Smooth muscle cell (in vitro differentiated cells): ENCODE measurements around the gene TDRD3. TPM values are rescaled to one million over a fixed set of nuclear protein-coding genes. Genes with fewer than 3 reads are reported as not detected.

Experiments used
- DNase-seq: peaks from one replicate; lab custom pipeline; 2025; ENCODE audit not compliant: unreplicated experiment; lab: John Stamatoyannopoulos, UW
- H2AFZ ChIP-seq: fragments of 200-600 bp; sonication (generic); 2 replicates; pipeline ENCODE4 v1.6.0; 2016; ENCODE audit warnings: antibody characterized with exemption, low read depth, mild to moderate bottlenecking
- H3F3A ChIP-seq: fragments of 200-600 bp; sonication (generic); 2 replicates; pipeline ENCODE4 v1.6.0; 2017; ENCODE audit warnings: antibody characterized with exemption, low read depth
- H3K27ac ChIP-seq: fragments of 200-600 bp; sonication (generic); 2 replicates; pipeline ENCODE4 v1.5.1; 2016; ENCODE audit warnings: low read depth, mild to moderate bottlenecking
- H3K27me3 ChIP-seq: fragments of 200-600 bp; sonication (generic); 2 replicates; pipeline ENCODE4 v1.6.1; 2016; ENCODE audit warnings: low read depth, mild to moderate bottlenecking
- H3K36me3 ChIP-seq: fragments of 200-600 bp; sonication (generic); 2 replicates; pipeline ENCODE4 v1.5.1; 2016; ENCODE audit warnings: low read depth
- H3K4me1 ChIP-seq: fragments of 200-600 bp; sonication (generic); 2 replicates; pipeline ENCODE4 v1.5.1; 2016; ENCODE audit warnings: low read depth
- H3K4me2 ChIP-seq: fragments of 200-600 bp; sonication (generic); 2 replicates; pipeline ENCODE4 v1.6.0; 2016; ENCODE audit warnings: mild to moderate bottlenecking
- H3K4me3 ChIP-seq: fragments of 200-600 bp; sonication (generic); 2 replicates; pipeline ENCODE4 v1.5.1; 2016; ENCODE audit warnings: mild to moderate bottlenecking
- H3K79me2 ChIP-seq: fragments of 200-600 bp; sonication (generic); 2 replicates; pipeline ENCODE4 v1.6.0; 2016; ENCODE audit warnings: low read depth, mild to moderate bottlenecking
- H3K9ac ChIP-seq: fragments of 200-600 bp; sonication (generic); 2 replicates; pipeline ENCODE4 v1.6.0; 2016; ENCODE audit warnings: low read depth
- H3K9me3 ChIP-seq: fragments of 200-600 bp; sonication (generic); replicated peaks from 2 replicates; pipeline ENCODE4 v1.5.1; 2016; ENCODE audit warnings: low read depth
- H4K20me1 ChIP-seq: fragments of 200-600 bp; sonication (generic); 2 replicates; pipeline ENCODE4 v1.6.0; 2016; ENCODE audit warnings: low read depth
- WGBS: methylation state at CpG from one replicate; pipeline ENCODE4 v1.1.7; 2016; ENCODE audit warnings: low lambda C conversion rate; 5-methylcytosine and 5-hydroxymethylcytosine counted together
- polyA plus RNA-seq: library from polyadenylated mRNA; unstranded; fragments of >200 nt; fragmentation: Nextera tagmentation; extraction: Ambion mirVana; gene quantifications from 2 replicates; pipeline ENCODE4 v1.2.1, GENCODE V29; 2016
- total RNA-seq: library from RNA; depleted of rRNA; stranded (reverse); fragments of >200 nt; gene quantifications from 2 replicates; pipeline ENCODE4 v1.2.3, GENCODE V29; 2014
- TF ChIP-seq, protein P1 (sequence below): fragments of 200-600 bp; sonication (generic); IDR thresholded peaks from 2 replicates; pipeline ENCODE4 v1.5.1; 2017; ENCODE audit warnings: borderline replicate concordance, mild to moderate bottlenecking, antibody characterized with exemption; ENCODE audit not compliant: insufficient read depth, poor library complexity, severe bottlenecking

The TDRD3 gene
- total and polyA plus RNA-seq, 2 experiments from 2014 or later, result 7.3 to 20.4 TPM

DNA sequence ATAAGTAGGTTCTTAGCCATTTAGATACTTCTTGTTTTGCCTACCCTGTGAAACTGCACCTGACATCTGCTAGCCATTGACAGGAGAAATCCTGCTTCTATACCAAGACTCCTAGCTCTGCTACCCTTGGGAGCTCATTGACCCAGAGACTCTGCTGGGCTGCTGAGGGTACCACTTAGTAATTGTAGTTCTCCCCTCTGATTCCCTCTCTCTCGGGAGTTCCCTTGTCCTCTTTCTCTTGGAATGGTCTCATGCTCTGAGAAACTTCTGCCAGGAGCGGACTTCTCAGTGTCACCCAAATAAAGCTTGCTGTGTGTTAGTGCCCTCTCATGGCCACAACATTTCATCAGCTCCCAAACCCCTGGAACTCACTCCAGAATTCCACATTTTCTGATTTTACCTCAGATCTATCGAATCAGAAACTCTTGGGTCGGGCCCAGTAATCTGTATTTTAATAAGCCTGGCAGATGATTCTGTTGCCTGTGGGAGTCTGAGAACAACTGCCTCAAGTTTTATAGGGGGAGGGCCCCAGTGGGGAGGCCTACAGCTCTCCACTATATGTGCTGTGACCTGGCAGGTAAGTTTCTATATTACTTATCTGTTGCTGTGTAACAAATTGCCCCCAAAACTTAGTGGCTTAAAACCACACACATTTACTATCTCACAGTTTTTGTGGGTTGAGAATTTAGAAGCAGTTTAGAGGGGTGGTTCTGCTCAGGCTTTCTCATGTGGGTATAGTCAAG, 221.1 kb downstream of the TDRD3 start:
- DNase-seq, result no peak
- no peak overlapping the region for H3K4me3 ChIP-seq
- H3K9ac ChIP-seq, result no peak overlapping the region
- TF ChIP-seq, protein P1, sequence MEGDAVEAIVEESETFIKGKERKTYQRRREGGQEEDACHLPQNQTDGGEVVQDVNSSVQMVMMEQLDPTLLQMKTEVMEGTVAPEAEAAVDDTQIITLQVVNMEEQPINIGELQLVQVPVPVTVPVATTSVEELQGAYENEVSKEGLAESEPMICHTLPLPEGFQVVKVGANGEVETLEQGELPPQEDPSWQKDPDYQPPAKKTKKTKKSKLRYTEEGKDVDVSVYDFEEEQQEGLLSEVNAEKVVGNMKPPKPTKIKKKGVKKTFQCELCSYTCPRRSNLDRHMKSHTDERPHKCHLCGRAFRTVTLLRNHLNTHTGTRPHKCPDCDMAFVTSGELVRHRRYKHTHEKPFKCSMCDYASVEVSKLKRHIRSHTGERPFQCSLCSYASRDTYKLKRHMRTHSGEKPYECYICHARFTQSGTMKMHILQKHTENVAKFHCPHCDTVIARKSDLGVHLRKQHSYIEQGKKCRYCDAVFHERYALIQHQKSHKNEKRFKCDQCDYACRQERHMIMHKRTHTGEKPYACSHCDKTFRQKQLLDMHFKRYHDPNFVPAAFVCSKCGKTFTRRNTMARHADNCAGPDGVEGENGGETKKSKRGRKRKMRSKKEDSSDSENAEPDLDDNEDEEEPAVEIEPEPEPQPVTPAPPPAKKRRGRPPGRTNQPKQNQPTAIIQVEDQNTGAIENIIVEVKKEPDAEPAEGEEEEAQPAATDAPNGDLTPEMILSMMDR, result peak; percentile 30
- WGBS, result 70% methylated on average over 4 of the region's 4 CpGs
- no peaks in the 10 kb centered on the region for H3K79me2 ChIP-seq
- peaks cover 17% of the 10 kb centered on the region for H3K27me3 ChIP-seq
- H3K27ac ChIP-seq, result no peak overlapping the region
- H3F3A ChIP-seq, result no peaks in the 10 kb centered on the region
- no peak overlapping the region for H2AFZ ChIP-seq
- H3K4me1 ChIP-seq, result no peaks in the 10 kb centered on the region
- no peak overlapping the region for H3K4me2 ChIP-seq
- no peaks in the 10 kb centered on the region for H4K20me1 ChIP-seq
- no peaks in the 10 kb centered on the region for H3K36me3 ChIP-seq
- no peaks in the 10 kb centered on the region for H3K9me3 ChIP-seq

DNA sequence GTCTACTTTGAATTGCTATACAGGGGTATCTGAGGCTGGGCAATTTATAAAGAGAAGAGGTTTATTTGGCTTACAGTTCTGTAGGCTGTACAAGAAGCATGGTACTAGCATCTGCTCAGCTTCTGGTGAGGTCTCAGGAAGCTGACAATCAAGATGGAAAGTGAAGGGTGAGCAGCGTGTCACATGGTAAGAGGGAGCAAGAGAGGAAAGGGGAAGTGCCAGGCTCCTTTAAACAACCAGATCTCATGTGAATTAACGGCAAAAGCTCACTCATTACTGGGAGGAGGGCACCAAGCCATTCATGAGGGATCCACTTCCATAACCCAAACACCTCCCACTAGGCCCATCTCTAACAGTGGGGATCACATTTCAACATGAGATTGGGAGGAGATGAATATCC, 222.4 kb downstream of the TDRD3 start:
- DNase-seq, result no peak
- TF ChIP-seq, protein P1, result no peak
- Histone ChIP-seq H3K79me2 (no peaks in the 10 kb centered on the region), H3K9ac (no peak overlapping the region), H3K27me3 (peaks cover 17% of the 10 kb centered on the region), H3K36me3 (no peaks in the 10 kb centered on the region), H3K4me1 (no peaks in the 10 kb centered on the region), H3K9me3 (no peaks in the 10 kb centered on the region), H3K4me3 (no peak overlapping the region), H4K20me1 (no peaks in the 10 kb centered on the region), H3F3A (no peaks in the 10 kb centered on the region), H3K4me2 (no peak overlapping the region), H3K27ac (no peak overlapping the region), H2AFZ (no peak overlapping the region)
- WGBS, result 72% methylated on average over 2 of the region's 2 CpGs

DNA sequence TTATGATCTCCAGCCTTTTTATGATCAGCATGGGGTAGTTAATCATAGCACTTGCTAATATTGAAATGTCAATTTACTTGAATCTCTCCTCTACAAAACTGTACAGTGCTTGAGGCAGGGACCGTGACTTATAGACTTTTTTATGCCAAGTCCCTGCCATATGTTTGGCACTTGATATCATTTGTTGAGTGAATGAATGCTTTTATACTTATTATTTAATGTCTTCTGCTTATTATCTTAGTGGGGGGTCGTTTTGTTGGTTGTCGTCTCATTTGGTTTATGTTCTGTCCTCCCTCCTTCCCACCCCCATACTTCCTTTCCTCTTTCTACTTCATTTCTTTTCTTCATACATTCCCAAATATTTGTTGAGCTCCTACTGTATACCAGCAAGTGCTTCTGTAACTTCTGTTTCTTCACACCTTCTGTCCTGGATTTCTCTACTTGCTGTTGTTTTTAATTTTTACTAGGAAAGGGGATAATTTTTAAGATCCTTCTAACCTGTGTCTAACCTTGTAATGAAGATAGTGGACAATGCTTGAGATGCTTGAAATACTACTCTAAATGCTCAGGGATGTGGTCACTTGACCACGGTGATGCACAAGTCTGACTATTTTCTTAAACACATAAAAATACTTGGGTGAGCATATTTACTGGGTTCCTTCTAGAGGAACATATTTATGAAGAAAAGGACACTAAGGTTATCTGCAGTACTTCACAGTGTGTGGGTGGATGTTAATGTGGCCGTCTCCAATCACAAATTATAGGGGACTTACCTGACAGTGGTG, 223.8 kb downstream of the TDRD3 start:
- H3K4me2 ChIP-seq, result no peak overlapping the region
- no peaks in the 10 kb centered on the region for H3K36me3 ChIP-seq
- DNase-seq, result no peak

More for the DNA sequence above, 223.8 kb downstream of the TDRD3 start:
- H3K27ac ChIP-seq, result no peak overlapping the region
- no peaks in the 10 kb centered on the region for H3K4me1 ChIP-seq
- 75% methylated on average over 5 of the region's 5 CpGs for WGBS
- no peaks in the 10 kb centered on the region for H4K20me1 ChIP-seq
- no peak overlapping the region for H3K9ac ChIP-seq
- no peak overlapping the region for H2AFZ ChIP-seq
- TF ChIP-seq, protein P1, result no peak
- no peak overlapping the region for H3K4me3 ChIP-seq
- no peaks in the 10 kb centered on the region for H3F3A ChIP-seq
- H3K27me3 ChIP-seq, result peaks cover 26% of the 10 kb centered on the region
- H3K79me2 ChIP-seq, result no peaks in the 10 kb centered on the region
- no peaks in the 10 kb centered on the region for H3K9me3 ChIP-seq
